SK-N-SH treated with all-trans-retinoic acid at 6 μM for 48 hours (cell line): Measurements from ENCODE around the gene USP6NL.

Experiments used
- ATAC-seq: fragments of 200-7000 bp; cut with Tn5 transposase; 3 replicates; pipeline ENCODE4 v1.9.1; 2020; ENCODE audit warnings: mild to moderate bottlenecking, moderate library complexity
- BACH2 ChIP-seq: fragments of 250-450 bp; sonication (Bioruptor Pico); IDR thresholded peaks from 2 replicates; pipeline ENCODE4 v1.9.0; 2021; ENCODE audit warnings: mild to moderate bottlenecking, borderline replicate concordance
- CREB5 ChIP-seq: fragments of 250-450 bp; sonication (Bioruptor Pico); IDR thresholded peaks from 2 replicates; pipeline ENCODE4 v1.5.1; 2020; ENCODE audit warnings: low read depth, mild to moderate bottlenecking, moderate library complexity
- CSDC2 ChIP-seq: fragments of 250-450 bp; sonication (Bioruptor Pico); IDR thresholded peaks from 2 replicates; pipeline ENCODE4 v1.5.0; 2020; ENCODE audit warnings: mild to moderate bottlenecking, moderate library complexity
- CSRNP3 ChIP-seq: fragments of 250-450 bp; sonication (Bioruptor Pico); IDR thresholded peaks from 2 replicates; pipeline ENCODE4 v1.5.1; 2021; ENCODE audit warnings: mild to moderate bottlenecking, moderate library complexity
- ESRRG ChIP-seq: fragments of 250-450 bp; sonication (Bioruptor Pico); IDR thresholded peaks from 2 replicates; pipeline ENCODE4 v1.6.1; 2021; ENCODE audit warnings: mild to moderate bottlenecking
- GLIS3 ChIP-seq: fragments of 250-450 bp; sonication (Bioruptor Pico); IDR thresholded peaks from 2 replicates; pipeline ENCODE4 v1.5.0; 2020; ENCODE audit warnings: mild to moderate bottlenecking, moderate library complexity
- ISL1 ChIP-seq: fragments of 250-450 bp; sonication (Bioruptor Pico); IDR thresholded peaks from 2 replicates; pipeline ENCODE4 v2.1.2; 2022; ENCODE audit warnings: mild to moderate bottlenecking, moderate library complexity
- OSR1 ChIP-seq: fragments of 250-450 bp; sonication (Bioruptor Pico); IDR thresholded peaks from 2 replicates; pipeline ENCODE4 v1.8.0; 2022; ENCODE audit warnings: moderate library complexity, mild to moderate bottlenecking, inconsistent platforms
- PATZ1 ChIP-seq: fragments of 250-450 bp; sonication (Bioruptor Pico); IDR thresholded peaks from 2 replicates; pipeline ENCODE4 v1.8.0; 2020; ENCODE audit warnings: mild to moderate bottlenecking, moderate library complexity, borderline replicate concordance
- PPARA ChIP-seq: fragments of 250-450 bp; sonication (Bioruptor Pico); IDR thresholded peaks from 2 replicates; pipeline ENCODE4 v1.5.0; 2020; ENCODE audit warnings: mild to moderate bottlenecking, borderline replicate concordance
- RARB ChIP-seq: fragments of 250-450 bp; sonication (Bioruptor Pico); IDR thresholded peaks from 2 replicates; pipeline ENCODE4 v1.8.0; 2021; ENCODE audit warnings: mild to moderate bottlenecking, moderate library complexity
- TCF4 ChIP-seq: fragments of 250-450 bp; sonication (Bioruptor Pico); IDR thresholded peaks from 2 replicates; pipeline ENCODE4 v1.8.0; 2021; ENCODE audit warnings: mild to moderate bottlenecking, moderate library complexity, borderline replicate concordance
- TOX ChIP-seq: fragments of 250-450 bp; sonication (Bioruptor Pico); IDR thresholded peaks from 2 replicates; pipeline ENCODE4 v1.8.0; 2021; ENCODE audit warnings: mild to moderate bottlenecking, moderate library complexity, borderline replicate concordance
- ZC3H10 ChIP-seq: fragments of 250-450 bp; sonication (Bioruptor Pico); IDR thresholded peaks from 2 replicates; pipeline ENCODE4 v1.5.1; 2021; ENCODE audit warnings: mild to moderate bottlenecking, moderate library complexity
- ZFP3 ChIP-seq: fragments of 250-450 bp; sonication (Bioruptor Pico); IDR thresholded peaks from 2 replicates; pipeline ENCODE4 v1.5.0; 2020; ENCODE audit warnings: mild to moderate bottlenecking, moderate library complexity
- ZFP30 ChIP-seq: fragments of 450-650 bp; formaldehyde crosslinking; IDR thresholded peaks from 2 replicates; pipeline ENCODE4 v1.5.0; 2022; ENCODE audit warnings: mild to moderate bottlenecking, moderate library complexity
- ZNF565 ChIP-seq: fragments of 450-650 bp; formaldehyde crosslinking; conservative IDR thresholded peaks from 2 replicates; pipeline ENCODE4 v1.5.0; 2020; ENCODE audit warnings: low read depth, mild to moderate bottlenecking, moderate library complexity
- ZNF70 ChIP-seq: fragments of 450-650 bp; formaldehyde crosslinking; IDR thresholded peaks from 2 replicates; pipeline ENCODE4 v1.5.0; 2020; ENCODE audit warnings: mild to moderate bottlenecking, moderate library complexity
- ZNF8 ChIP-seq: fragments of 450-650 bp; formaldehyde crosslinking; IDR thresholded peaks from 2 replicates; pipeline ENCODE4 v1.5.0; 2020; ENCODE audit warnings: mild to moderate bottlenecking, moderate library complexity
- TF ChIP-seq, protein P1 (sequence below): fragments of 250-450 bp; sonication (Bioruptor Pico); IDR thresholded peaks from 2 replicates; pipeline ENCODE4 v1.5.0; 2020; ENCODE audit warnings: mild to moderate bottlenecking, moderate library complexity
- TF ChIP-seq, protein P2 (sequence below): fragments of 250-450 bp; sonication (Bioruptor Pico); IDR thresholded peaks from 2 replicates; pipeline ENCODE4 v1.8.0; 2021; ENCODE audit warnings: low read depth, mild to moderate bottlenecking, moderate library complexity, borderline replicate concordance

USP6NL gene

DNA sequence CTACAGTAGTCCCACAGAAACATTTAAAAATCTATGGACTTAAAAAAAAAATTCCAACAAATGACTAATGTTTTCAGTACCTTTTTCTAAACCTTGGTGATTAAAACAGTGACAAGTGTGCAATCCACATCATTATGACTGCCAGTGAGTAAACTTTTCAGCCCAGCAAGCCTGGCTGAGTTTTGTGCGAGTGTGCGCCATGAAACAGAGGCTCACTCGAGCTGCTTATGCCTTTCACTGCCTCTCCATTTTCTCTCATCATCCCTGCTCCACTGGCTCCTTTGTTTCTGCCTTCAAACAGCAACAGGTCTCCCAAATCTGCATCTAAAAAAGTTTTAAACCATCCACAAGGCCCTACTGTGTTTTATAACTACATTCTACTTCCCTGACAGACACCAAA lies 105.8 kb downstream of the USP6NL start (continued):
- TF ChIP-seq, protein P1, sequence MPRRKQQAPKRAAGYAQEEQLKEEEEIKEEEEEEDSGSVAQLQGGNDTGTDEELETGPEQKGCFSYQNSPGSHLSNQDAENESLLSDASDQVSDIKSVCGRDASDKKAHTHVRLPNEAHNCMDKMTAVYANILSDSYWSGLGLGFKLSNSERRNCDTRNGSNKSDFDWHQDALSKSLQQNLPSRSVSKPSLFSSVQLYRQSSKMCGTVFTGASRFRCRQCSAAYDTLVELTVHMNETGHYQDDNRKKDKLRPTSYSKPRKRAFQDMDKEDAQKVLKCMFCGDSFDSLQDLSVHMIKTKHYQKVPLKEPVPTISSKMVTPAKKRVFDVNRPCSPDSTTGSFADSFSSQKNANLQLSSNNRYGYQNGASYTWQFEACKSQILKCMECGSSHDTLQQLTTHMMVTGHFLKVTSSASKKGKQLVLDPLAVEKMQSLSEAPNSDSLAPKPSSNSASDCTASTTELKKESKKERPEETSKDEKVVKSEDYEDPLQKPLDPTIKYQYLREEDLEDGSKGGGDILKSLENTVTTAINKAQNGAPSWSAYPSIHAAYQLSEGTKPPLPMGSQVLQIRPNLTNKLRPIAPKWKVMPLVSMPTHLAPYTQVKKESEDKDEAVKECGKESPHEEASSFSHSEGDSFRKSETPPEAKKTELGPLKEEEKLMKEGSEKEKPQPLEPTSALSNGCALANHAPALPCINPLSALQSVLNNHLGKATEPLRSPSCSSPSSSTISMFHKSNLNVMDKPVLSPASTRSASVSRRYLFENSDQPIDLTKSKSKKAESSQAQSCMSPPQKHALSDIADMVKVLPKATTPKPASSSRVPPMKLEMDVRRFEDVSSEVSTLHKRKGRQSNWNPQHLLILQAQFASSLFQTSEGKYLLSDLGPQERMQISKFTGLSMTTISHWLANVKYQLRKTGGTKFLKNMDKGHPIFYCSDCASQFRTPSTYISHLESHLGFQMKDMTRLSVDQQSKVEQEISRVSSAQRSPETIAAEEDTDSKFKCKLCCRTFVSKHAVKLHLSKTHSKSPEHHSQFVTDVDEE (CRISPR knock-in tag): no peak
- no peak for TF ChIP-seq BACH2 (CRISPR knock-in tag)
- no peak for TF ChIP-seq ISL1 (CRISPR knock-in tag)
- TF ChIP-seq TCF4: no peak
- TF ChIP-seq, all 23 proteins: peak for 0

- ATAC-seq: no peak
- TF ChIP-seq BACH2 (CRISPR knock-in tag): no peak
- no peak for TF ChIP-seq ZC3H10
- no peak for TF ChIP-seq GLIS3
- no peak for TF ChIP-seq ZNF8 (CRISPR knock-in tag)
- TF ChIP-seq ISL1 (CRISPR knock-in tag): no peak
- TF ChIP-seq CSDC2: no peak
- no peak for TF ChIP-seq ZFP30 (CRISPR knock-in tag)
- TF ChIP-seq ZFP3 (CRISPR knock-in tag): no peak
- no peak for TF ChIP-seq CREB5
- no peak for TF ChIP-seq TCF4
- TF ChIP-seq TOX: no peak
These were observed 106.7 kb downstream of the USP6NL start for GRCh38 chr10:11504566-11505285.

GRCh38 chr10:11501600-11501999 lies 109.8 kb downstream of the USP6NL start:
- ATAC-seq: no peak
- TF ChIP-seq PPARA (CRISPR knock-in tag) (no peak), CSRNP3 (CRISPR knock-in tag) (no peak), OSR1 (CRISPR knock-in tag) (no peak), ESRRG (CRISPR knock-in tag) (no peak), CREB5 (no peak), CSDC2 (no peak), TOX (no peak), PATZ1 (CRISPR knock-in tag) (no peak), RARB (CRISPR knock-in tag) (no peak), ZNF8 (CRISPR knock-in tag) (no peak), TCF4 (no peak), ZNF565 (CRISPR knock-in tag) (no peak), GLIS3 (no peak), BACH2 (CRISPR knock-in tag) (no peak), ISL1 (CRISPR knock-in tag) (no peak), ZNF70 (CRISPR knock-in tag) (no peak)
- TF ChIP-seq, protein P1 (CRISPR knock-in tag): no peak
- TF ChIP-seq, protein P2, sequence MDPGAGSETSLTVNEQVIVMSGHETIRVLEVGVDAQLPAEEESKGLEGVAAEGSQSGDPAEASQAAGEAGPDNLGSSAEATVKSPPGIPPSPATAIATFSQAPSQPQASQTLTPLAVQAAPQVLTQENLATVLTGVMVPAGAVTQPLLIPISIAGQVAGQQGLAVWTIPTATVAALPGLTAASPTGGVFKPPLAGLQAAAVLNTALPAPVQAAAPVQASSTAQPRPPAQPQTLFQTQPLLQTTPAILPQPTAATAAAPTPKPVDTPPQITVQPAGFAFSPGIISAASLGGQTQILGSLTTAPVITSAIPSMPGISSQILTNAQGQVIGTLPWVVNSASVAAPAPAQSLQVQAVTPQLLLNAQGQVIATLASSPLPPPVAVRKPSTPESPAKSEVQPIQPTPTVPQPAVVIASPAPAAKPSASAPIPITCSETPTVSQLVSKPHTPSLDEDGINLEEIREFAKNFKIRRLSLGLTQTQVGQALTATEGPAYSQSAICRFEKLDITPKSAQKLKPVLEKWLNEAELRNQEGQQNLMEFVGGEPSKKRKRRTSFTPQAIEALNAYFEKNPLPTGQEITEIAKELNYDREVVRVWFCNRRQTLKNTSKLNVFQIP (CRISPR knock-in tag): no peak
- TF ChIP-seq, all 23 proteins: peak for 0
